Subcutaneous abdominal adipose tissue (tissue), 5 donors: ENCODE measurements around the gene CEP152.

Experiments
- H3K27ac ChIP-seq: one replicate; pipeline ENCODE4 v1.7.0; 2013; ENCODE audit warnings: low read depth, mild to moderate bottlenecking, inconsistent platforms, low read length, moderate library complexity
- H3K27me3 ChIP-seq, 5 donors: one replicate each; pipeline ENCODE4 v1.7.0; 2013; ENCODE audit warnings: low read length in 5 of 5, inconsistent platforms in 1 of 5; ENCODE audit not compliant: control insufficient read depth in 5 of 5, insufficient read depth in 4 of 5
- H3K36me3 ChIP-seq, 5 donors: one replicate each; pipeline ENCODE4 v1.7.0; 2013; ENCODE audit warnings: low read length in 5 of 5; ENCODE audit not compliant: control insufficient read depth in 5 of 5, insufficient read depth in 5 of 5
- H3K4me1 ChIP-seq, 5 donors: one replicate each; pipeline ENCODE4 v1.7.0; 2013; ENCODE audit warnings: low read length in 5 of 5, mild to moderate bottlenecking in 3 of 5, moderate library complexity in 1 of 5; ENCODE audit not compliant: control insufficient read depth in 5 of 5, insufficient read depth in 5 of 5
- H3K4me3 ChIP-seq, 5 donors: one replicate each; pipeline ENCODE4 v1.7.0; 2013; ENCODE audit warnings: low read length in 5 of 5, low read depth in 1 of 5
- H3K9ac ChIP-seq, 5 donors: one replicate each; pipeline ENCODE4 v1.7.0; 2013; ENCODE audit warnings: low read length in 5 of 5, mild to moderate bottlenecking in 4 of 5, moderate library complexity in 3 of 5
- H3K9me3 ChIP-seq, 5 donors: one replicate each; pipeline ENCODE4 v1.7.0; 2013; ENCODE audit warnings: low read length in 5 of 5; ENCODE audit not compliant: control insufficient read depth in 5 of 5
- donor health status: healthy.
- donor health status: healthy.
- donor health status: healthy.
- donor health status: healthy.
- donor health status: healthy.

CEP152 gene

GRCh38 chr15:48757661-48758060, 53.2 kb downstream of the CEP152 start:
- Histone ChIP-seq H3K27ac (no peak overlapping the region), H3K4me1 (no peaks in the 10 kb centered on the region), H3K27me3 (no peaks in the 10 kb centered on the region), H3K9ac (no peak overlapping the region), H3K9me3 (no peaks in the 10 kb centered on the region), H3K36me3 (peaks cover 0 to 13% (median 2%) of the 10 kb centered on the region in 5 donors), H3K4me3 (no peak overlapping the region)

- Histone ChIP-seq H3K36me3 (peaks cover 0 to 17% (median 3%) of the 10 kb centered on the region in 5 donors), H3K4me3 (no peak overlapping the region), H3K27ac (no peak overlapping the region), H3K9ac (no peak overlapping the region), H3K9me3 (no peaks in the 10 kb centered on the region), H3K27me3 (no peaks in the 10 kb centered on the region), H3K4me1 (no peaks in the 10 kb centered on the region)
Measured at GRCh38 chr15:48754011-48754410, 56.9 kb downstream of the CEP152 start.

- Histone ChIP-seq H3K27ac (no peak overlapping the region), H3K4me1 (no peaks in the 10 kb centered on the region), H3K4me3 (no peak overlapping the region), H3K36me3 (peaks cover 0 to 11% (median 3%) of the 10 kb centered on the region in 5 donors), H3K9me3 (no peaks in the 10 kb centered on the region), H3K27me3 (no peaks in the 10 kb centered on the region), H3K9ac (no peak overlapping the region)
Measured at GRCh38 chr15:48751595-48751994, 59.3 kb downstream of the CEP152 start.

- Histone ChIP-seq H3K27me3 (no peaks in the 10 kb centered on the region), H3K36me3 (peaks cover 0 to 9% (median 4%) of the 10 kb centered on the region in 5 donors), H3K9me3 (no peaks in the 10 kb centered on the region), H3K27ac (no peak overlapping the region), H3K4me1 (no peaks in the 10 kb centered on the region), H3K4me3 (no peak overlapping the region), H3K9ac (no peak overlapping the region)
Measured at GRCh38 chr15:48748535-48748934, 62.3 kb downstream of the CEP152 start.

DNA sequence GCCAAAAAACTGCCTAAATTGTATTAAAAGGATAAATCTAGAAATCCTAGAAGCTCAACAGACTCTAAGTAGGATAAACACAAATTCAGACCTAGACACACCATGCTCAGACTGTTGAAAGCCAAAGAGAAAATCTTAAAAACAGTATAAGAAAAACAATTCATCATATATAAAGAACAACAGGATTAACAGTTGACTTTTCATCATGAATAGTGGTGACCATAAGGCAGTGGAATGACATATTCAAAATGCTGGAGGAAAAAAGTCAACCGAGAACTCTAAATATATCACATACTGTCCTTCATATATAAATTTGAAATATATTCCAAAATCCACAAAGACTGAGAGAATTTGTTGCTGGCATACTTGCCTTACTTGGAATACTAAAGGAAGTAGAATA, 77.3 kb downstream of the CEP152 start:
- H3K36me3 ChIP-seq, result peaks cover 0 to 10% (median 2%) of the 10 kb centered on the region in 5 donors
- peaks cover 0 to 8% (median 4%) of the 10 kb centered on the region in 5 donors for H3K9me3 ChIP-seq
- no peaks in the 10 kb centered on the region for H3K4me1 ChIP-seq
- no peak overlapping the region for H3K4me3 ChIP-seq
- no peak overlapping the region for H3K9ac ChIP-seq
- no peaks in the 10 kb centered on the region for H3K27me3 ChIP-seq
- H3K27ac ChIP-seq, result no peak overlapping the region

DNA sequence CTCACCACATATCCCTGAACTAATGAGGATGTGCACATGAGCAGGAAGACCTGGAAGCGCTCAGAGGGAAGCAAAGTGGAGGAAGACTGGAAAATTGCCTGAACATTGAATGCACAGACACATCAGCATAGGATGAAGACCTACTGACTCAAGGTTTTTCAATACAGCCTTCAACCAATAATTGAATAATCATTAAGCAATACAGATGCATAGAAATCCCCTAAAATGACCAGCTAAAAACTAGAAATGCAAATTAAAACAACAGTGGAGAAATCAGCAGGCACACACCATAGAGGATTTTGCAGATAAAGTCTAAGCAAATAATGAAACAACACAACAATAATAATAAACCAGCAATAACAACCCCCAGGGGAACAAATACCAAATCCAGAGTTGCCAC, 80.4 kb downstream of the CEP152 start:
- Histone ChIP-seq H3K9me3 (peaks cover 0 to 4% (median 0%) of the 10 kb centered on the region in 5 donors), H3K4me1 (no peaks in the 10 kb centered on the region), H3K27ac (no peak overlapping the region), H3K36me3 (peaks cover 0 to 2% (median 0%) of the 10 kb centered on the region in 5 donors), H3K9ac (no peak overlapping the region), H3K4me3 (no peak overlapping the region), H3K27me3 (no peaks in the 10 kb centered on the region)

GRCh38 chr15:48723969-48724368, 86.9 kb downstream of the CEP152 start:
- Histone ChIP-seq H3K4me3 (no peak overlapping the region), H3K9ac (no peak overlapping the region), H3K27ac (no peak overlapping the region), H3K36me3 (no peaks in the 10 kb centered on the region), H3K9me3 (no peaks in the 10 kb centered on the region), H3K4me1 (peaks cover 0 to 11% (median 6%) of the 10 kb centered on the region in 5 donors), H3K27me3 (no peaks in the 10 kb centered on the region)

- no peak overlapping the region for H3K9ac ChIP-seq
- H3K9me3 ChIP-seq, result no peaks in the 10 kb centered on the region
- H3K4me1 ChIP-seq, result peaks cover 0 to 11% (median 6%) of the 10 kb centered on the region in 5 donors
- H3K27me3 ChIP-seq, result no peaks in the 10 kb centered on the region
- H3K4me3 ChIP-seq, result no peak overlapping the region
- H3K36me3 ChIP-seq, result no peaks in the 10 kb centered on the region
- H3K27ac ChIP-seq, result no peak overlapping the region
Measured at GRCh38 chr15:48722764-48723661, 87.9 kb downstream of the CEP152 start.

DNA sequence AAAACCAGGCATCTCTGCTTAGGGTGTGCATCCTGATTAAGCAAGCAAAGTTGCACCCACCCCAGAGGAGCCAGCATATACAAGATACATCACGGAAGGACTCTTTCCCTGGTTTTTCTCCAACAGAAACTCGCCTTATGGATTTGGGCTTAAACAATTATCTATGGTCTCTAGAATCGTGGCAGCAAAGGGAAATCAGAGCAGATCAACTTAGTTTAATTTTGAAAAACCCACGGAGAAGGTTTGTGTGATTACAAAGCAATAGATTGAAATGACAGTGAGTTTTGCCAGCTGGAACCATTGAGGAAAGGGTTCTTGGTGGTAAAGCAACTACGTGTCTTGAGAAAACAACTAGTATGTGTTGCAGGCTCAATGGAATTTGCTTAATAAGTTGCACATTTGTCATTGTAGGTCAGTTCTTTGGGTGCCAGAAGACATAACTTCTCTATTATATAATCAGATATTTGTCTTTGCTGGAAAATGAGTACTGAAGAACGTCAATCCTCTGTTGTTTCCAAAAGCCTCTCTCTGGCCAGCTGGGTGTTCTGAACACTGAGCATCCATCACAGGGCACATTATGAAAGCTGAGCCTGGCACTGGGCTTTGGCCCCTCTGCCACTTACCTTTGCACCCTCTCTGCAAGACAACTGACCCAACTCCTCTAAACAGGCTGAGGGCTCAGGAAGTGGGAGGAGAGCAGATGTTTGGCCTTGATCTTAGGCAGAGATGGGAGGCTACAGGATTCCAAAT, 89.6 kb downstream of the CEP152 start:
- H3K4me3 ChIP-seq, result no peak overlapping the region
- peaks cover 0 to 4% (median 1%) of the 10 kb centered on the region in 5 donors for H3K9me3 ChIP-seq
- peaks cover 0 to 11% (median 6%) of the 10 kb centered on the region in 5 donors for H3K4me1 ChIP-seq
- peaks cover 0 to 2% (median 0%) of the 10 kb centered on the region in 5 donors for H3K36me3 ChIP-seq
- no peak overlapping the region for H3K9ac ChIP-seq
- H3K27me3 ChIP-seq, result no peaks in the 10 kb centered on the region
- H3K27ac ChIP-seq, result peak overlapping the region; percentile 21

- Histone ChIP-seq H3K27me3 (no peaks in the 10 kb centered on the region), H3K4me1 (peaks cover 0 to 11% (median 6%) of the 10 kb centered on the region in 5 donors), H3K27ac (peak overlapping the region; percentile 20), H3K9me3 (peaks cover 3 to 9% (median 7%) of the 10 kb centered on the region in 5 donors), H3K4me3 (no peak overlapping the region), H3K9ac (no peak overlapping the region), H3K36me3 (peaks cover 0 to 3% (median 0%) of the 10 kb centered on the region in 5 donors)
Measured at GRCh38 chr15:48720646-48721045, 90.2 kb downstream of the CEP152 start.
